Left ventricle myocardium superior (tissue), 1 donor: Measurements from ENCODE around the gene THOP1. TPM values are rescaled to one million over a fixed set of nuclear protein-coding genes. Genes with fewer than 3 reads are reported as not detected.
"Not testable (repeated sequence)": the region's sequence is repeated elsewhere in the genome, so short reads cannot be mapped to it uniquely, and the experiment has no call there.

Experiments
- ATAC-seq: fragments of 200-7000 bp; cut with Tn5 transposase; one replicate; pipeline ENCODE4 v1.9.1; 2020; ENCODE audit warnings: mild to moderate bottlenecking, moderate library complexity
- DNase-seq: peaks from one replicate; pipeline ENCODE4 v3.0.0-alpha.2; 2020
- intact Hi-C: fragments of 100-400 bp; cut with micrococcal nuclease; formaldehyde crosslinking; loops from one replicate; pipeline ENCODE4 v1.11.0; 2022
- total RNA-seq: library from RNA; stranded (reverse); fragmentation: NEBNext Ultra II Directional; extraction: Animal tissue kit (Norgen Biotek cat#: 25700); gene quantifications from one replicate; pipeline ENCODE4 v1.2.1, GENCODE V29; 2021
- donor health status: DM: no; HTN: yes; CAD: no; lungs with severe emphysema.

THOP1 gene
- total RNA-seq, 1 donor from 2014 or later, result 59.2 TPM

- intact Hi-C loops, result no loop called here
- ATAC-seq (no peak), DNase-seq (no peak)
Observed at GRCh38 chr19:2811735-2812413, 26.6 kb downstream of the THOP1 start.

GRCh38 chr19:2812414-2813234 lies 27.3 kb downstream of the THOP1 start:
- no peak for ATAC-seq
- intact Hi-C loops, result no loop called here

GRCh38 chr19:2813235-2814160 lies 28.2 kb downstream of the THOP1 start:
- intact Hi-C loops, result no loop called here
- ATAC-seq (peak; percentile 51), DNase-seq (peak; percentile 54)

More at GRCh38 chr19:2812414-2813234, 27.3 kb downstream of the THOP1 start:
- DNase-seq, result no peak

GRCh38 chr19:2814426-2814825 lies 29.1 kb downstream of the THOP1 start:
- DNase-seq, result no peak
- intact Hi-C loops, result no loop called here

GRCh38 chr19:2815191-2815614 lies 29.9 kb downstream of the THOP1 start:
- no peak for DNase-seq

More at GRCh38 chr19:2814426-2814825, 29.1 kb downstream of the THOP1 start:
- ATAC-seq, result no peak

GRCh38 chr19:2815923-2816322 lies 30.6 kb downstream of the THOP1 start:
- DNase-seq (no peak), ATAC-seq (no peak)
- intact Hi-C loops, result no loop called here

More at GRCh38 chr19:2815191-2815614, 29.9 kb downstream of the THOP1 start:
- no peak for ATAC-seq
- intact Hi-C loops, result no loop called here

- intact Hi-C loops, result no loop called here
- ATAC-seq, result no peak
- no peak for DNase-seq
Observed at GRCh38 chr19:2816641-2817040, 31.3 kb downstream of the THOP1 start.

GRCh38 chr19:2817237-2817829 lies 32.0 kb downstream of the THOP1 start:
- intact Hi-C loops, ATAC-seq, DNase-seq: not testable (repeated sequence)

- DNase-seq (peak; percentile 100), ATAC-seq (peak; percentile 97)
- intact Hi-C loops, result no loop called here
Observed at GRCh38 chr19:2819540-2820111, 34.3 kb downstream of the THOP1 start, which contains the start of gene ZNF554. ZNF554 (plus strand) TSS chr19:2819868; CDS start chr19:2820072, 204 bp downstream.

GRCh38 chr19:2820112-2820702 lies 34.9 kb downstream of the THOP1 start:
- peak; percentile 2 for ATAC-seq
- no peak for DNase-seq
- intact Hi-C loops, result no loop called here

GRCh38 chr19:2822846-2823245 lies 37.5 kb downstream of the THOP1 start:
- DNase-seq (no peak), ATAC-seq (no peak)
- intact Hi-C loops, result no loop called here

- intact Hi-C loops, result no loop called here
- DNase-seq (no peak), ATAC-seq (no peak)
Observed at GRCh38 chr19:2823646-2824045, 38.3 kb downstream of the THOP1 start.

- no peak for DNase-seq
- ATAC-seq, result no peak
- intact Hi-C loops, result no loop called here
Observed at GRCh38 chr19:2824129-2824528, 38.8 kb downstream of the THOP1 start.

- ATAC-seq, result no peak
- DNase-seq, result no peak
- intact Hi-C loops, result no loop called here
Observed at GRCh38 chr19:2827022-2827421, 41.7 kb downstream of the THOP1 start.

- ATAC-seq (no peak), DNase-seq (no peak)
- intact Hi-C loops, result no loop called here
Observed at GRCh38 chr19:2827840-2828489, 42.7 kb downstream of the THOP1 start.

GRCh38 chr19:2834294-2834871 lies 49.1 kb downstream of the THOP1 start:
- intact Hi-C loops, result no loop called here
- DNase-seq (no peak), ATAC-seq (no peak)

GRCh38 chr19:2837430-2837829 lies 52.1 kb downstream of the THOP1 start:
- intact Hi-C loops, result no loop called here
- ATAC-seq (no peak), DNase-seq (no peak)
